CD14-positive monocyte (primary cell): ENCODE measurements around the gene RPL9. TPM values are rescaled to one million over a fixed set of nuclear protein-coding genes. Genes with fewer than 3 reads are reported as not detected.

Experiments
- DNase-seq, 3 donors: peaks; one replicate each; pipeline ENCODE4 v3.0.0-alpha.2; 2011 to 2022
- H2AFZ ChIP-seq: 2 replicates; pipeline ENCODE4 v1.6.0; 2012; ENCODE audit warnings: mild to moderate bottlenecking, low read depth, low read length, inconsistent platforms; ENCODE audit not compliant: insufficient read depth, poor library complexity, severe bottlenecking
- H3K27ac ChIP-seq, 2 donors: 1 replicate in 1 of 2; 2 replicates in 1 of 2; pipeline ENCODE4 v1.5.1; 2012 to 2013; ENCODE audit warnings: low read length in 2 of 2, control low read depth in 1 of 2, inconsistent platforms in 1 of 2, low read depth in 1 of 2, mild to moderate bottlenecking in 1 of 2
- H3K27me3 ChIP-seq, 2 donors: one replicate each; pipeline versions ENCODE4 v1.6.0 to v1.6.1; 2011 to 2013; ENCODE audit warnings: low read length in 2 of 2; ENCODE audit not compliant: control insufficient read depth in 2 of 2, insufficient read depth in 2 of 2
- H3K36me3 ChIP-seq, 2 donors: replicated peaks in 1 of 2; 1 replicate in 1 of 2; 2 replicates in 1 of 2; pipeline versions ENCODE4 v1.5.1 to v1.6.1; 2012 to 2013; ENCODE audit warnings: low read length in 2 of 2, control low read depth in 1 of 2, inconsistent platforms in 1 of 2, mild to moderate bottlenecking in 1 of 2; ENCODE audit not compliant: insufficient read depth in 2 of 2, control insufficient read depth in 1 of 2
- H3K4me1 ChIP-seq, 2 donors: 1 replicate in 1 of 2; 2 replicates in 1 of 2; pipeline versions ENCODE4 v1.5.1 to v1.6.1; 2012 to 2013; ENCODE audit warnings: low read length in 2 of 2, control low read depth in 1 of 2, inconsistent platforms in 1 of 2, mild to moderate bottlenecking in 1 of 2, moderate library complexity in 1 of 2; ENCODE audit not compliant: insufficient read depth in 2 of 2, control insufficient read depth in 1 of 2
- H3K4me2 ChIP-seq: replicated peaks from 2 replicates; pipeline ENCODE3; 2012; ENCODE audit warnings: low read length, moderate library complexity, mild to moderate bottlenecking; ENCODE audit not compliant: poor library complexity, severe bottlenecking; ENCODE audit errors: extremely low read depth
- H3K4me3 ChIP-seq, 3 experiments: fragments of 200-600 bp in 1 of 3; sonication (generic) in 1 of 3; replicated peaks in 1 of 3; 1 replicate in 2 of 3; 2 replicates in 1 of 3; pipeline ENCODE4 v1.5.1; 2011 to 2013; ENCODE audit warnings: low read length in 3 of 3, mild to moderate bottlenecking in 3 of 3, control low read depth in 2 of 3, low read depth in 2 of 3, inconsistent platforms in 1 of 3, moderate library complexity in 1 of 3
- H3K79me2 ChIP-seq: 2 replicates; pipeline ENCODE4 v1.6.0; 2012; ENCODE audit warnings: mild to moderate bottlenecking, control low read depth, inconsistent platforms, low read length, moderate library complexity; ENCODE audit not compliant: insufficient read depth
- H3K9ac ChIP-seq: 2 replicates; pipeline ENCODE4 v1.6.0; 2017; ENCODE audit warnings: low read length, mild to moderate bottlenecking; ENCODE audit not compliant: insufficient read depth, poor library complexity, severe bottlenecking
- H3K9me3 ChIP-seq, 2 donors: replicated peaks in 1 of 2; 1 replicate in 1 of 2; 2 replicates in 1 of 2; pipeline versions ENCODE4 v1.5.1 to v1.6.1; 2012 to 2013; ENCODE audit warnings: low read length in 2 of 2, control low read depth in 1 of 2; ENCODE audit not compliant: control insufficient read depth in 1 of 2, insufficient read depth in 1 of 2
- H4K20me1 ChIP-seq: 2 replicates; pipeline ENCODE4 v1.6.0; 2012; ENCODE audit warnings: mild to moderate bottlenecking, low read length, control low read depth, moderate library complexity; ENCODE audit not compliant: insufficient read depth
- H3K27ac Mint-ChIP-seq, 7 donors: one replicate each; pipeline ENCODE4 v1.8.0; 2020; ENCODE audit warnings: mild to moderate bottlenecking in 7 of 7, mixed read lengths in 7 of 7, moderate library complexity in 6 of 7, inconsistent platforms in 2 of 7
- H3K27me3 Mint-ChIP-seq, 3 donors: one replicate each; pipeline ENCODE4 v1.8.0; 2021 to 2022; ENCODE audit warnings: low read depth in 3 of 3, mild to moderate bottlenecking in 3 of 3, mixed read lengths in 3 of 3, moderate library complexity in 3 of 3, inconsistent platforms in 1 of 3
- H3K36me3 Mint-ChIP-seq, 2 donors: one replicate each; pipeline ENCODE4 v1.8.0; 2020; ENCODE audit warnings: mixed read lengths in 2 of 2, inconsistent platforms in 1 of 2, mild to moderate bottlenecking in 1 of 2
- H3K4me1 Mint-ChIP-seq: one replicate; pipeline ENCODE4 v1.8.0; 2020; ENCODE audit warnings: mild to moderate bottlenecking, mixed read lengths
- H3K4me3 Mint-ChIP-seq, 2 donors: one replicate each; pipeline ENCODE4 v1.8.0; 2020; ENCODE audit warnings: mild to moderate bottlenecking in 2 of 2, mixed read lengths in 2 of 2, moderate library complexity in 1 of 2
- H3K9me3 Mint-ChIP-seq, 7 donors: one replicate each; pipeline ENCODE4 v1.8.0; 2020 to 2022; ENCODE audit warnings: mixed read lengths in 7 of 7, mild to moderate bottlenecking in 6 of 7, moderate library complexity in 6 of 7, inconsistent platforms in 2 of 7
- CTCF ChIP-seq: fragments of 200-600 bp; IDR thresholded peaks from one replicate; pipeline ENCODE4 v1.8.0; 2022; ENCODE audit warnings: antibody characterized with exemption, mild to moderate bottlenecking
- WGBS: methylation state at CpG from one replicate; pipeline ENCODE4 v1.1.5; 2013; ENCODE audit warnings: missing lambda C conversion rate; ENCODE audit not compliant: insufficient coverage; 5-methylcytosine and 5-hydroxymethylcytosine counted together
- intact Hi-C, 2 donors: fragments of 100-400 bp; cut with micrococcal nuclease; formaldehyde crosslinking; loops; one replicate each; pipeline versions ENCODE4 v1.15.0 to v1.15.1; 2023
- polyA plus RNA-seq, 3 donors: library from polyadenylated mRNA; depleted of rRNA in 1 of 3; unstranded in 2 of 3; stranded (reverse) in 1 of 3; fragments of 300-500 nt in 2 of 3; fragments of >200 nt in 1 of 3; fragmentation: Illumina TruSeq in 2 of 3; gene quantifications; 1 replicate in 2 of 3; 2 replicates in 1 of 3; pipeline ENCODE4 v1.2.3, GENCODE V29; 2012 to 2021

RPL9 gene
- polyA plus RNA-seq, 3 donors = 821 to 1,937 (median 828) TPM

- H3K4me3 Mint-ChIP-seq = peak overlapping the region; percentile 67 to 86
- 41% methylated on average over 9 of the region's 10 CpGs for WGBS
- DNase-seq = peak; percentile 18 to 20 (median 19)
- Histone ChIP-seq H3K4me1 (peaks cover 31 to 32% of the 10 kb centered on the region in 2 donors), H4K20me1 (no peaks in the 10 kb centered on the region), H3K9ac (no peak overlapping the region), H3K36me3 (no peaks in the 10 kb centered on the region), H3K79me2 (no peaks in the 10 kb centered on the region), H3K27ac (peak overlapping the region in 1 of 2 donors; percentile 54), H3K27me3 (no peaks in the 10 kb centered on the region), H3K9me3 (no peaks in the 10 kb centered on the region), H2AFZ (peak overlapping the region; percentile 78), H3K4me3 (peak overlapping the region in 1 of 3 experiments; percentile 26), H3K4me2 (peak overlapping the region; percentile 46)
- H3K4me1 Mint-ChIP-seq = peaks cover 34% of the 10 kb centered on the region
- peaks cover 0 to 8% (median 0%) of the 10 kb centered on the region in 3 donors for H3K27me3 Mint-ChIP-seq
- no peaks in the 10 kb centered on the region for H3K36me3 Mint-ChIP-seq
- H3K9me3 Mint-ChIP-seq = peaks cover 0 to 2% (median 1%) of the 10 kb centered on the region in 7 donors
- TF ChIP-seq CTCF = no peak
- H3K27ac Mint-ChIP-seq = peak overlapping the region; percentile 7 to 92 (median 56)
- intact Hi-C loops = no loop called here
These were observed 27.6 kb upstream of the RPL9 start for GRCh38 chr4:39486221-39486804.

GRCh38 chr4:39484582-39485272 is 26.0 kb upstream of the RPL9 start:
- Mint-ChIP-seq H3K27me3 (peaks cover 0 to 8% (median 0%) of the 10 kb centered on the region in 3 donors), H3K4me3 (no peak overlapping the region), H3K4me1 (peaks cover 45% of the 10 kb centered on the region), H3K36me3 (no peaks in the 10 kb centered on the region), H3K9me3 (peaks cover 0 to 2% (median 1%) of the 10 kb centered on the region in 7 donors), H3K27ac (peak overlapping the region; percentile 57 to 85 (median 80))
- Histone ChIP-seq H3K27ac (peak overlapping the region; percentile 18 to 58), H3K4me3 (peak overlapping the region in 1 of 3 experiments; percentile 12), H3K4me2 (peak overlapping the region; percentile 6), H3K36me3 (no peaks in the 10 kb centered on the region), H3K27me3 (no peaks in the 10 kb centered on the region), H3K79me2 (no peaks in the 10 kb centered on the region), H3K9me3 (no peaks in the 10 kb centered on the region), H3K9ac (no peak overlapping the region), H2AFZ (no peak overlapping the region), H4K20me1 (no peaks in the 10 kb centered on the region), H3K4me1 (peaks cover 41 to 44% of the 10 kb centered on the region in 2 donors)
- peak; percentile 41 to 61 (median 42) for DNase-seq
- intact Hi-C loops = loop anchor here in 1 of 2 donors (5.0 kb wide), 1 partner anchor 43 kb away; the partner anchor contains the start of gene UGDH
- no peak for TF ChIP-seq CTCF
- 72% methylated on average over 2 of the region's 6 CpGs for WGBS
